Spinal cord (tissue), 10 donors: ENCODE data around the gene SYT12. TPM values are rescaled to one million over a fixed set of nuclear protein-coding genes. Genes with fewer than 3 reads are reported as not detected.

ENCODE experiments used
- DNase-seq, 6 donors: peaks; one replicate each; pipeline versions ENCODE4 v3.0.0 to v3.0.0-alpha.2; 2013 to 2015; ENCODE audit warnings: low spot score in 6 of 6, low read depth in 4 of 6
- H3K27ac ChIP-seq: one replicate; pipeline ENCODE4 v1.5.1; 2013; ENCODE audit warnings: low read depth, low read length, control low read depth
- H3K27me3 ChIP-seq: one replicate; pipeline ENCODE4 v1.6.1; 2013; ENCODE audit warnings: low read length; ENCODE audit not compliant: control insufficient read depth, insufficient read depth
- H3K36me3 ChIP-seq: one replicate; pipeline ENCODE4 v1.6.1; 2013; ENCODE audit warnings: low read length; ENCODE audit not compliant: control insufficient read depth, insufficient read depth
- H3K4me1 ChIP-seq: one replicate; pipeline ENCODE4 v1.6.1; 2013; ENCODE audit warnings: low read length; ENCODE audit not compliant: control insufficient read depth, insufficient read depth
- H3K4me3 ChIP-seq: one replicate; pipeline ENCODE4 v1.5.1; 2013; ENCODE audit warnings: low read depth, low read length, control low read depth
- H3K9me3 ChIP-seq: one replicate; pipeline ENCODE4 v1.6.1; 2013; ENCODE audit warnings: low read length; ENCODE audit not compliant: control insufficient read depth, insufficient read depth
- WGBS: methylation state at CpG from one replicate; pipeline ENCODE4 v1.1.5; 2013; ENCODE audit warnings: missing lambda C conversion rate; ENCODE audit not compliant: insufficient coverage; 5-methylcytosine and 5-hydroxymethylcytosine counted together
- long read RNA-seq, 4 donors: transcript quantifications; one replicate each; lab custom pipeline, GENCODE V29; 2026
- polyA plus RNA-seq, 2 donors: library from polyadenylated mRNA; unstranded; fragments of 120-200 nt; gene quantifications; one replicate each; pipeline ENCODE4 v1.2.1, GENCODE V29; 2013; ENCODE audit not compliant: insufficient read length in 2 of 2
- total RNA-seq, 2 donors: library from RNA; depleted of rRNA in 1 of 2; stranded (reverse); fragments of 120-200 nt in 1 of 2; fragments of >200 nt in 1 of 2; gene quantifications; one replicate each; pipeline versions ENCODE4 v1.2.3 to v1.2.4, GENCODE V29; 2013 to 2014
- donor health status: healthy.

Gene SYT12
- total RNA-seq = 10 to 100 TPM in 1 of 2 donors, 1 to 10 TPM in 1; 3.5 to 12.5 TPM
- 10 to 100 TPM; 14.2 to 18.2 TPM for polyA plus RNA-seq
- long read RNA-seq, donor 1, transcript SYT12-205 (8 exons, 1,661 nt) = major isoform, 5 of 5 reads
- long read RNA-seq, donor 1, partial matches to known transcripts = 0 of 5 reads
- long read RNA-seq, donor 1, other reads (novel, unspliced or antisense) = 0 of 5 reads
- long read RNA-seq, donor 2 = 0 reads
- long read RNA-seq, donor 3, partial matches to known transcripts = 0 of 1 reads
- long read RNA-seq, donor 3, other reads (novel, unspliced or antisense) = 0 of 1 reads
- long read RNA-seq, donor 4 = 0 reads

- peaks cover 20% of the 10 kb centered on the region for H3K4me1 ChIP-seq
- peak within 1 kb of the TSS; percentile 37 for H3K4me3 ChIP-seq
- H3K27me3 ChIP-seq = peaks cover 24% of the 10 kb centered on the region
- H3K9me3 ChIP-seq = no peaks in the 10 kb centered on the region
- H3K27ac ChIP-seq = no peak within 1 kb of the TSS
- WGBS = under 1% methylated on average over 118 of the region's 118 CpGs
- no peaks in the 10 kb centered on the region for H3K36me3 ChIP-seq
- peak in 2 of 6 donors; percentile 58 to 74 for DNase-seq
Observed at GRCh38 chr11:67022961-67023956, at the start of gene SYT12. Gene SYT12 (plus strand): TSS chr11:67023134. CDS start chr11:67030145, 7,011 bp downstream.

- H3K27me3 ChIP-seq = no peaks in the 10 kb centered on the region
Observed at GRCh38 chr11:66973956-66974580, 48.9 kb upstream of the SYT12 start.

DNA sequence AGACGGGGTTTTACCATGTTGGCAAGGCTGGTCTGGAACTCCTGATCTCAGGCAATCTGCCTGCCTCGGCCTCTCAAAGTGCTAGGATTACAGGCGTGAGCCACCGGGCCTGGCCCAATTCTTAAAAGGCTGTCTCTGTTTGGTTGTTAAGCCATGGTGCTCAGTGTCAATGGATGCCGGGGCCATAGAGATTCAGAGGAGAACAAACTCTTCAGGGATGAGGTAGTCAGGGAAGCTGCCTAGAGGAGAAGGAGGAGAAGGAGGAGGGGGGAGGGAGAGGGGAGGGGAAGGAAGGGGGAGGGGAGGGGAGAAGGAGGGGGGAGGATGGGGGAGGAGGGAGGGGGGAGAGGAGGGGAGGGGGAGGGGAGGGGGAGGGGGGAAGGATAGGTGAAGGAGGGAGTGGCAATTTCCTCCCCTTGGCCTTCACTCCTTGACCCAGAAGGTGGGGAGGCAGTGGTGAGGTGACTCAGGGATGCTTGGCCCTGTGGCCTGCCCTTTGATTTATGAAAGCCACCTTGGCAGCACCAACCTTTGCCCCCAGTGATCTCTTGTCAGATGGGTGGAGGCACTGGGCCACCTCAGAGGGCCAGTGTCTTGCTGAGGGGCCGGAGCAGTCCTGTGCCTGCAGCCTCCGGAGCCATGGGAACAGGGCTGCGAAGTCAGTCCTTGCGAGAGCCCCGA lies 48.1 kb upstream of the SYT12 start, which contains the start of gene C11orf86:
TSS of gene C11orf86 (plus strand) at position 581 of the 681 bp plus-strand sequence. CDS start at position 640, 59 bp downstream.
- DNase-seq = no peak
- H3K36me3 ChIP-seq = no peaks in the 10 kb centered on the region
- H3K27ac ChIP-seq = no peak within 1 kb of the TSS
- 57% methylated on average over 9 of the region's 10 CpGs for WGBS
- H3K27me3 ChIP-seq = no peaks in the 10 kb centered on the region
- H3K9me3 ChIP-seq = no peaks in the 10 kb centered on the region
- no peak within 1 kb of the TSS for H3K4me3 ChIP-seq
- H3K4me1 ChIP-seq = peaks cover 21% of the 10 kb centered on the region

More at GRCh38 chr11:66973956-66974580, 48.9 kb upstream of the SYT12 start:
- H3K27ac ChIP-seq = no peak overlapping the region
- H3K4me3 ChIP-seq = no peak overlapping the region
- peaks cover 21% of the 10 kb centered on the region for H3K4me1 ChIP-seq
- no peaks in the 10 kb centered on the region for H3K9me3 ChIP-seq
- peak in 2 of 6 donors; percentile 27 to 40 for DNase-seq
- H3K36me3 ChIP-seq = no peaks in the 10 kb centered on the region
- 61% methylated on average over 3 of the region's 8 CpGs for WGBS

GRCh38 chr11:66975405-66976027 lies 47.4 kb upstream of the SYT12 start:
- Histone ChIP-seq H3K36me3 (no peaks in the 10 kb centered on the region), H3K27me3 (no peaks in the 10 kb centered on the region), H3K9me3 (no peaks in the 10 kb centered on the region), H3K4me3 (no peak overlapping the region), H3K4me1 (peaks cover 21% of the 10 kb centered on the region), H3K27ac (no peak overlapping the region)
- 72% methylated on average over 11 of the region's 11 CpGs for WGBS
- DNase-seq = no peak

- peak in 2 of 6 donors; percentile 73 to 83 for DNase-seq
- Histone ChIP-seq H3K36me3 (no peaks in the 10 kb centered on the region), H3K4me3 (no peak overlapping the region), H3K4me1 (peaks cover 21% of the 10 kb centered on the region), H3K9me3 (no peaks in the 10 kb centered on the region), H3K27ac (no peak overlapping the region), H3K27me3 (no peaks in the 10 kb centered on the region)
- WGBS = 39% methylated on average over 8 of the region's 9 CpGs
Observed at GRCh38 chr11:66976028-66976467, 46.9 kb upstream of the SYT12 start.

GRCh38 chr11:66976925-66977324 lies 46.0 kb upstream of the SYT12 start:
- Histone ChIP-seq H3K27me3 (no peaks in the 10 kb centered on the region), H3K4me3 (no peak overlapping the region), H3K4me1 (peaks cover 19% of the 10 kb centered on the region), H3K27ac (no peak overlapping the region), H3K36me3 (no peaks in the 10 kb centered on the region), H3K9me3 (no peaks in the 10 kb centered on the region)
- no peak for DNase-seq
- 87% methylated on average over 4 of the region's 6 CpGs for WGBS

DNA sequence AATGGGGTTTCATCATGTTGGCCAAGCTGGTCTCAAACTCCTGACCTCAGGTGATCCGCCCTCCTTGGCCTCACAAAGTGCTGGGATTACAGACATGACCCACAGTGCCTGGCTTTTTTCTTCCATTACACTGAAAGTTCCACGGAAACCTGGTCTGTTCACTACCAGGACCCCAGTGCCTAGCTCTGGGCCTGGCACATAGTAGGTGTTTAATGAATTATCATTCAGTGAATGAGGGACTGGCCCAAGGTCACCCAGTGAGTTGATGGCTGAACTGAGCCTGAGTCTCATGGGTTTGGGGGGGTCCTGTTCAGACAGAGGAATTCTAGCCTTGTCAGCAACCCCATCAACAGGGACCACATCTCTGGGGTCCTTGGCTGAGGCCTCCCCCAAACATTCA lies 44.7 kb upstream of the SYT12 start:
- 100% methylated on average over 1 of the region's 2 CpGs for WGBS

GRCh38 chr11:66978717-66979116 lies 44.2 kb upstream of the SYT12 start:
- peaks cover 21% of the 10 kb centered on the region for H3K4me1 ChIP-seq
- no peak overlapping the region for H3K4me3 ChIP-seq
- no peaks in the 10 kb centered on the region for H3K36me3 ChIP-seq
- no peak for DNase-seq
- H3K9me3 ChIP-seq = no peaks in the 10 kb centered on the region
- H3K27me3 ChIP-seq = no peaks in the 10 kb centered on the region
- no peak overlapping the region for H3K27ac ChIP-seq
- 94% methylated on average over 6 of the region's 6 CpGs for WGBS

More for the DNA sequence above, 44.7 kb upstream of the SYT12 start:
- DNase-seq = no peak
- Histone ChIP-seq H3K4me1 (peaks cover 22% of the 10 kb centered on the region), H3K27me3 (no peaks in the 10 kb centered on the region), H3K36me3 (no peaks in the 10 kb centered on the region), H3K4me3 (no peak overlapping the region), H3K27ac (no peak overlapping the region), H3K9me3 (no peaks in the 10 kb centered on the region)
